Measurements from ENCODE around the gene YPEL5.

YPEL5 gene

GRCh38 chr2:30208453-30208852 is 61.6 kb downstream of the YPEL5 start:
- DNase-seq, result peak; percentile 56

- no peak for DNase-seq
Observed at GRCh38 chr2:30209227-30209626, 62.4 kb downstream of the YPEL5 start.
